ENCODE measurements around the gene ITGAE. TPM values are rescaled to one million over a fixed set of nuclear protein-coding genes. Genes with fewer than 3 reads are reported as not detected.

ITGAE gene
- total and polyA plus RNA-seq, 10 of the 15 experiments (the other 5 are each of a cell fraction or from before 2014, with no cell fraction given): 13.1 to 161 (median 34.8) TPM

GRCh38 chr17:3847165-3847670 is 46.2 kb upstream of the ITGAE start:
- intact Hi-C loops (cut with micrococcal nuclease; ENCODE audit: unreplicated experiment): no loop called here
- Histone ChIP-seq H3K27me3 (replicated peaks in 1 of 2; ENCODE audit: control insufficient read depth in 2 of 2, insufficient read depth in 2 of 2, low read length in 1 of 2) (no peaks in the 10 kb centered on the region; a peak in 1 of 4 replicates), H3K4me2 (ENCODE audit: control insufficient read depth, insufficient read depth) (no peak overlapping the region), H3K27ac (ENCODE audit: control insufficient read depth, insufficient read depth) (no peak overlapping the region), H3K79me2 (ENCODE audit: control insufficient read depth, insufficient read depth, low read length) (peaks cover 22% of the 10 kb centered on the region), H3K4me1 (ENCODE audit: control insufficient read depth, insufficient read depth, low read length) (peaks cover 17% of the 10 kb centered on the region), H3K9ac (ENCODE audit: control insufficient read depth, insufficient read depth, low read length) (no peak overlapping the region), H2AFZ (ENCODE audit: control insufficient read depth, low read depth, low read length) (no peak overlapping the region), H4K20me1 (ENCODE audit: control insufficient read depth, insufficient read depth) (no peaks in the 10 kb centered on the region), H3K36me3 (ENCODE audit: control insufficient read depth in 2 of 2, insufficient read depth in 2 of 2, low read length in 1 of 2) (peaks cover 0 to 5% of the 10 kb centered on the region in 2 experiments; a peak in 2 of 4 replicates), H3K9me3 (replicated peaks; ENCODE audit: control insufficient read depth, insufficient read depth, low read length) (no peaks in the 10 kb centered on the region), H3K4me3 (no peak overlapping the region)
- BruUV-seq (replicated peaks): no TSS peak
- FAIRE-seq (no peak), DNase-seq (ENCODE audit: low read depth, low spot score) (no peak), ATAC-seq (no peak)
- POLR2A ChIA-PET: no interaction called here
- RAD21 ChIA-PET (ENCODE audit: unreplicated experiment): interaction anchor here (1.2 to 4.3 kb wide), 3 partner anchors 67 to 211 kb away, joined by 6 to 59 read pairs (median 10); partner anchors contain the start of genes CTNS and SHPK
- SMC1A ChIA-PET (ENCODE audit: uncharacterized antibody, unreplicated experiment): interaction anchor here (1.0 to 6.5 kb wide), 3 partner anchors 11 to 124 kb away, joined by 4 to 79 read pairs (median 7); no protein-coding TSS in a partner anchor
- CTCF ChIA-PET: interaction anchor here (0.5 to 2.7 kb wide), 12 partner anchors 8 to 239 kb away, joined by 3 to 16 read pairs (median 7); partner anchors contain the start of gene P2RX1
- 94% methylated on average over 8 of the region's 9 CpGs for WGBS (ENCODE audit: insufficient coverage, insufficient replicate concordance, low lambda C conversion rate, missing lambda C conversion rate)
- in situ Hi-C loops (cut with MboI): no loop called here
- TF ChIP-seq PAX8 (IDR thresholded peaks at IDR 0.05) (no peak), BCL11A (IDR thresholded peaks at IDR 0.05; ENCODE audit: low read depth, low read length) (no peak), RAD21 (IDR thresholded peaks at IDR 0.05; ENCODE audit: insufficient read depth, low read depth, low read length) (no peak), ZNF274 (IDR thresholded peaks at IDR 0.05; ENCODE audit: insufficient read depth, insufficient read length) (no peak), MEF2A (IDR thresholded peaks at IDR 0.05; ENCODE audit: insufficient read depth, low read depth, low read length) (no peak), YBX1 (IDR thresholded peaks at IDR 0.05) (no peak), IRF5 (IDR thresholded peaks at IDR 0.05; ENCODE audit: borderline replicate concordance) (no peak), PKNOX1 (IDR thresholded peaks at IDR 0.05) (no peak), CBX3 (IDR thresholded peaks at IDR 0.05; ENCODE audit: borderline replicate concordance, low read depth) (no peak), FOS (IDR thresholded peaks at IDR 0.05; ENCODE audit: borderline replicate concordance, extremely low read depth, insufficient read length) (no peak), MYC (IDR thresholded peaks at IDR 0.05; ENCODE audit: insufficient read depth, insufficient read length, insufficient replicate concordance, low read length, severe bottlenecking) (no peak), CUX1 (IDR thresholded peaks at IDR 0.05; ENCODE audit: insufficient replicate concordance, low read depth, low read length) (no peak)

All from GM12878 (cell line).